ENCODE measurements around the gene PPP2R5A.

- TF ChIP-seq CTCF (IDR thresholded peaks at IDR 0.05; ENCODE audit: low read length) (no peak), EZH2 (optimal IDR thresholded peaks at IDR 0.05; ENCODE audit: low read depth, low read length) (no peak)
Measured at GRCh38 chr1:212267017-212267416, 18.2 kb upstream of the PPP2R5A start.
